ENCODE measurements around the gene ACTN1.

Gene ACTN1

DNA sequence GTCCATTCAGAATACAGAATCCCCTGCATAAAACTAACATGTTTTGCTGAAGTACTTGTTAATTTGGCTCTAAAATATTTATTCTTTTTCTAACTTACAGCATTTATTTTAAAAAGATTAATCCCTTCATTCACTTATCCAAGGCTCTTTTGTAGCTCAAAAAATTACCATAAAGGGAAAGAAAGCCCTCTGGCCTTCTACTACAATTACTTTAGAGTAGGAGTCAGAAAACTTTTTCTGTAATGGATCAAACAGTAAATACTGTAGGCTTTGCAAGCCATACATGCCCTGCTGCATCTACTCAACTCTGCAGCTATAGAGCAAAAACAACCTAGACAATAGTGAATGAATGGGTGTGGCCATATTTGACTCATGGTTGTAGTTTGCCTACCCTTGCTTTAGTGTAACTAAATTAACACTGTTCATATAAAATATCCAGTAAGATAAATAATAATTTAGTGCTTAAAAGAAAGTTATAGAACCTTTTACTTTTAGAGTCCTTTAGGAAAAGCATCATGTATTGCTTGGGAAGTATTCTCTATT is 112.0 kb downstream of the ACTN1 start:
- DNase-seq (ENCODE audit: low read depth): no peak
- H3K4me3 ChIP-seq (ENCODE audit: low read length): no peak overlapping the region
- TF ChIP-seq CTCF (conservative IDR thresholded peaks at IDR 0.05; ENCODE audit: low read depth, low read length): no peak

GRCh38 chr14:68865542-68865941 is 113.6 kb downstream of the ACTN1 start:
- H3K4me3 ChIP-seq (ENCODE audit: low read length): no peak overlapping the region
- no peak for DNase-seq (ENCODE audit: low read depth)
- no peak for TF ChIP-seq CTCF (conservative IDR thresholded peaks at IDR 0.05; ENCODE audit: low read depth, low read length)

DNA sequence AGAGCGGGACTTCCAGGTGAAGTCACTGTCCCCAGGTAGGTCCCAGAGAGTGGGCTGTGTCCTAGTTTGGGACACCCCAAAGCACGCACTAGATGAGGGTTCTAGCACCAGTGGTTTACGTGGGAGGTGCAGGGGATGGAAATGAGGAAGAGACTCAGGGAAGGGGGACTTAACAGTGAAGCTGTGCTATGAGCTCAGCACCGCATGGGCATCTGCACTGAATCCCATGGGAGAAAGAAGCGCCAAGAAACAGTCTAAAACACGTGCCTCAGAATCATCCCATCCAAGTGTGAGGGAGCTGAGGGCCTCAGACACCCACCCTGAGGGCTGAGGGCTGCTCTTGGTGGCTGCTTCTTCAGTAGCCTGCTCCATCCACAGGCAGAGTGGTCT is 114.7 kb downstream of the ACTN1 start:
- DNase-seq (ENCODE audit: low read depth): no peak
- no peak for TF ChIP-seq CTCF (conservative IDR thresholded peaks at IDR 0.05; ENCODE audit: low read depth, low read length)
- no peak overlapping the region for H3K4me3 ChIP-seq (ENCODE audit: low read length)

DNA sequence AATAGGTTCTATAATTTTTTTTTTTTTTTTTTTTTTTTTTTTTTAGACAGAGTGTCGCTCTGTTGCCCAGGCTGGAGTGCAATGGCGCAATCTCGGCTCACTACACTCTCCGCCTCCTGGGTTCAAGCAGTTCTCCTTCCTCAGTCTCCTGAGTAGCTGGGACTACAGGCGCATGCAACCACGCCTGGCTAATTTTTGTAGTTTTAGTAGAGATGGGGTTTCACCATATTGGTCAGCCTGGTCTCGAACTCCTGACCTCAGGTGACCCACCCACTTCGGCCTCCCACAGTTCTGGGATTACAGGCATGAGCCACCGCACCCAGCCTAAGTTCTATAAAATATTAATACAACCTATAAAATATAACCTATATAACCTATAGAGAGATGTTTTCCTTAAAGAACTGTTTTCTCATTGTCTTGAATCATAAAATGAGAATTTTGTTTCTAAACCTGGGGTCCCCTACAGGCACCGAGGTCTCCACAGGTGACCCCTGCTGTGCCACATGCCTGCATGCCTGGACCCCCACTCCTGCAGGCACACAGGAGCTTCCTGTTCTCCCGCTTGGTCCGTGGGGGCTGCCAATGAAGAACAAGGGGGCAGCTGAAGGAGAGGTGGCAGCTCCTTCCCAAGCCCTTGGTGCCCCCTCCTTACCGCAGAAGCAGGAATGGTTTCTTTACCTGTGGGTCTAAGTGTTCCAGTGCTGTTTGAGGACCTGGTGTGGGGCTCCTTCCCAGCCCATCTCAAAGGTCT is 115.3 kb downstream of the ACTN1 start:
- no peak for DNase-seq (ENCODE audit: low read depth)
- H3K4me3 ChIP-seq (ENCODE audit: low read length): no peak overlapping the region
- no peak for TF ChIP-seq CTCF (conservative IDR thresholded peaks at IDR 0.05; ENCODE audit: low read depth, low read length)

DNA sequence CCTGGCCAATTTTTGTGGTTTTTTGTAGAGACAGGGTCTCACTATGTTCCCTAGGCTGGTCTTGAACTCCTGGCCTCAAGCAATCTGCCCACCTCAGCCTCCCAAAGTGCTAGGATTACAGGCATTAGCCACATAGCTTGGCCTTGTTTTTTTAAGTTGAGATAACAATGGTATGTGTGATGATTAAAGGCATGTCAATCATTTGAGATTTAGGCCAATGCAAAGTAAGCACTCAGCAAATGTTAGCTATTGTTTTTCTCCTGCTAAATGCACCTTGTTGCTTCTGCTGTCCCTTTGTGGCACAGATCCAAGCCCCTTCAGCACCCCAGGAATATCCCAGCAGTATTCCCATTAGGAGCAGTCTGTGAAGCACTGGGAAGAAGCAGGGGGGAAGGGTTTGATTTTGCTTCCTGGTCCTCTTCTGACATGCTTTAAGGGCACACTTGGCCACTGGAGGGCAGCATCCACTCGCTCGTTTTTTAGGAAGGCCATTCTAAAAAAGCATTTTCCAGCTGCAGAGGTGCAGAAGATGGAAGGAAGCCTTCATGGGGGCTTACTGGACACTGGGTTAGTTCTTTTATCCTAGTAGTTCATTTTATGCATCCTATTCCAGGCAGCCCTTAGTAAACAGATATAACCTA is 116.0 kb downstream of the ACTN1 start:
- peak; percentile 86 for TF ChIP-seq CTCF (conservative IDR thresholded peaks at IDR 0.05; ENCODE audit: low read depth, low read length)
- DNase-seq (ENCODE audit: low read depth): peak; percentile 34
- no peak overlapping the region for H3K4me3 ChIP-seq (ENCODE audit: low read length)

GRCh38 chr14:68860771-68861170 is 118.3 kb downstream of the ACTN1 start:
- no peak for TF ChIP-seq CTCF (conservative IDR thresholded peaks at IDR 0.05; ENCODE audit: low read depth, low read length)
- no peak for DNase-seq (ENCODE audit: low read depth)
- H3K4me3 ChIP-seq (ENCODE audit: low read length): no peak overlapping the region
